ENCODE results near the gene SMARCAD1. TPM values are rescaled to one million over a fixed set of nuclear protein-coding genes. Genes with fewer than 3 reads are reported as not detected.

SMARCAD1 gene
- total RNA-seq, 1 donor from 2014 or later: 38.0 TPM

- no peak for DNase-seq (ENCODE audit: low read depth)
- Histone ChIP-seq H3K27me3 (ENCODE audit: control insufficient read depth, insufficient read depth, low read length) (no peaks in the 10 kb centered on the region), H3K36me3 (ENCODE audit: control insufficient read depth, insufficient read depth, low read length) (no peaks in the 10 kb centered on the region)
Measured at GRCh38 chr4:94168321-94168720, 39.3 kb upstream of the SMARCAD1 start.

GRCh38 chr4:94169803-94170372 is 37.8 kb upstream of the SMARCAD1 start:
- TF ChIP-seq CTCF (IDR thresholded peaks at IDR 0.05; ENCODE audit: insufficient read depth, low read length, poor library complexity, severe bottlenecking): no peak
- no peak for DNase-seq (ENCODE audit: low read depth)
- Histone ChIP-seq H3K4me3 (ENCODE audit: low read depth, low read length) (no peak overlapping the region), H3K36me3 (ENCODE audit: control insufficient read depth, insufficient read depth, low read length) (no peaks in the 10 kb centered on the region), H3K27me3 (ENCODE audit: control insufficient read depth, insufficient read depth, low read length) (no peaks in the 10 kb centered on the region)

More at GRCh38 chr4:94168321-94168720, 39.3 kb upstream of the SMARCAD1 start:
- no peak overlapping the region for H3K4me3 ChIP-seq (ENCODE audit: low read depth, low read length)
- TF ChIP-seq CTCF (IDR thresholded peaks at IDR 0.05; ENCODE audit: insufficient read depth, low read length, poor library complexity, severe bottlenecking): no peak

- peak; percentile 39 for TF ChIP-seq CTCF (IDR thresholded peaks at IDR 0.05; ENCODE audit: insufficient read depth, low read length, poor library complexity, severe bottlenecking)
- no peak for DNase-seq (ENCODE audit: low read depth)
- no peaks in the 10 kb centered on the region for H3K27me3 ChIP-seq (ENCODE audit: control insufficient read depth, insufficient read depth, low read length)
Measured at GRCh38 chr4:94171616-94172015, 36.0 kb upstream of the SMARCAD1 start.

GRCh38 chr4:94175553-94176261 is 32.0 kb upstream of the SMARCAD1 start:
- no peak for TF ChIP-seq CTCF (IDR thresholded peaks at IDR 0.05; ENCODE audit: insufficient read depth, low read length, poor library complexity, severe bottlenecking)
- Histone ChIP-seq H3K36me3 (ENCODE audit: control insufficient read depth, insufficient read depth, low read length) (no peaks in the 10 kb centered on the region), H3K4me3 (ENCODE audit: low read depth, low read length) (no peak overlapping the region), H3K27me3 (ENCODE audit: control insufficient read depth, insufficient read depth, low read length) (no peaks in the 10 kb centered on the region)
- no peak for DNase-seq (ENCODE audit: low read depth)

More at GRCh38 chr4:94171616-94172015, 36.0 kb upstream of the SMARCAD1 start:
- Histone ChIP-seq H3K4me3 (ENCODE audit: low read depth, low read length) (no peak overlapping the region), H3K36me3 (ENCODE audit: control insufficient read depth, insufficient read depth, low read length) (no peaks in the 10 kb centered on the region)

GRCh38 chr4:94177822-94178221 is 29.8 kb upstream of the SMARCAD1 start:
- H3K36me3 ChIP-seq (ENCODE audit: control insufficient read depth, insufficient read depth, low read length): no peaks in the 10 kb centered on the region
- H3K27me3 ChIP-seq (ENCODE audit: control insufficient read depth, insufficient read depth, low read length): no peaks in the 10 kb centered on the region
- DNase-seq (ENCODE audit: low read depth): no peak
- H3K4me3 ChIP-seq (ENCODE audit: low read depth, low read length): no peak overlapping the region
- TF ChIP-seq CTCF (IDR thresholded peaks at IDR 0.05; ENCODE audit: insufficient read depth, low read length, poor library complexity, severe bottlenecking): no peak

All from kidney epithelial cell (primary cell).